NCI-H2227 (cell line): Measurements from ENCODE around the gene QKI.
"Not testable (repeated sequence)": the region's sequence is repeated elsewhere in the genome, so short reads cannot be mapped to it uniquely, and the experiment has no call there.

Experiments
- DNase-seq: peaks from one replicate; lab custom pipeline; 2025; ENCODE audit not compliant: unreplicated experiment; lab: John Stamatoyannopoulos, UW

The QKI gene

DNA sequence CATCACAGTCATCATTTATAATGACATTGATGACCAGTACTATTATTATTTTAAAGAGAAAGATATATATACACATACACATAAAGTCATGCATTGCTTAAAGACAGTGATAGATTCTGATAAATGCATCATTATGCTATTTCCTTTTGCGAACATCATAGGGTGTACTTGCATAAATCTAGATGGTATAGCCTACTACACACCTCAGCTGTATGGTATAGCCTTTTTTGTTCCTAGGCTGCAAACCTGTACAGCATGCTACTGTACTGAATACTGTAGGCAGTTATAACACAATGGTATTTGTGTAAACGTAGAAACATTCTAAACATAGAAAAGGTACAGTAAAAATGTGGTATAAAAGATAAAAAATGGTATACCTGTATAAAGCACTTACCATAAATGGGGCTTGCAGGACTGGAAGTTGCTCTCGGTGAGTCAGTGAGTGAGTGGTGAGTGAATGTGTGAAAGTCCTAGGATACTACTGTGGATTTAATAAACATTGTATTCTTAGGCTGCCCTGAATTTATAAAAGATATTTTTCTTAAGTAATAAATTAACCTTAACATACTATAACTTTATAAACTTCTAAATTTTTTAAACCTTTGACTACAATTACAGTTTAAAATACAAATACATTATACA is 23.9 kb downstream of the QKI start:
- DNase-seq: no peak

DNA sequence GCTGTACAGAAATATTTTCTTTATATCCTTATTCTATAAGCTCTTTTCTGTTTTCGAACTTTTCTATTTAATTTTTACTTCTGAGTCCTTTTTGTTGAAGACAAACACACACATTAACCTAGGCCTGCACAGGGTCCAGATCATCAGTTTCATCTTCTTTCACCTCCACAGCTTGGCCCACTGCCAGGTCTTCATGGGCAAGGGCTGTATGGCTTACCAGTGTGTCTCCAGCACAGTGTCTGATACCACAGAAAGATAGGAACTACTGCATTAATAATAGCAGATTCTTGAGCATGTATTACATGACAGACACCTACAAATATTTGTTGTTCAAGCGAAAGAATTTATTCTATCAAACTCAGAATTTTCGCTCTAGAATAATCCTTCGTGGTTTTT is 24.4 kb downstream of the QKI start:
- DNase-seq: no peak

DNA sequence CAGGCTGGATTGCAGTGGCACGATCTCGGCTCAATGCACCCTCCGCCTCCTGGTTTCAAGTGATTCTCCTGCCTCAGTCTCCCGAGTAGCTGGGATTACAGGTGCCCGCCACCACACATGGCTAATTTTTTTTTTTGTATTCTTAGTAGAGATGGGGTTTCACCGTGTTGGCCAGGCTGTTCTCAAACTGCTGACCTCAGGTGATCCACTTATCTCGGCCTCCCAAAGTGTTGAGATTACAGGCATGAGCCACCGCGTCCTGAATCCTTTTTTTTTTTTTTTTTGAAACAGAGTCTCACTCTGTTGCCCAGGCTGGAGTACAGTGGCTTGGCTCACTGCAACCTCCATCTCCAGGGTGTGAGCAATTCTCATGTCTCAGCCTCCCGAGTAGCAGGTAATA is 24.9 kb downstream of the QKI start:
- DNase-seq: not testable (repeated sequence)

- no peak for DNase-seq
Measured at GRCh38 chr6:163439997-163440396, 25.5 kb downstream of the QKI start.

DNA sequence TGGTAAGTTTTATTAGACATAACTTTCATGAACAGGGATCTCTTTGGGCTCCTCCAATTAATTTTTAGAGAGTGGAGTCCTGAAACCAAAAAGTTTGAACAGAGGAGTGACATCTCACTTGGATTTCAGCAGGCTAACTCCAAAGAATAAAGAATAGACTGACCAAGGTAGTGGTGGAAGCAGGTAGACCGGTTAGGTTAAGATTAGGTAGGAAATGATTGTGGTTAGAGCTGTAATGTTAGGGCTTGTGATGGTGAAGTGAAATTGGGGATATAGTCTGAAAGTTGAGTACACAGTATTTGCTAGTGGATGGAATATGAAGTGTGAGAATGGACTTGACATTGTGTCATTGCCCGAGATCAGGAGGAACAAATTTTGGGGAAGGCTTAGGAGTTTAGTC is 27.8 kb downstream of the QKI start:
- DNase-seq: no peak

- DNase-seq: no peak
Measured at GRCh38 chr6:163444077-163444476, 29.6 kb downstream of the QKI start.

GRCh38 chr6:163446549-163446948 is 32.0 kb downstream of the QKI start:
- no peak for DNase-seq

GRCh38 chr6:163449076-163449475 is 34.6 kb downstream of the QKI start:
- no peak for DNase-seq

DNA sequence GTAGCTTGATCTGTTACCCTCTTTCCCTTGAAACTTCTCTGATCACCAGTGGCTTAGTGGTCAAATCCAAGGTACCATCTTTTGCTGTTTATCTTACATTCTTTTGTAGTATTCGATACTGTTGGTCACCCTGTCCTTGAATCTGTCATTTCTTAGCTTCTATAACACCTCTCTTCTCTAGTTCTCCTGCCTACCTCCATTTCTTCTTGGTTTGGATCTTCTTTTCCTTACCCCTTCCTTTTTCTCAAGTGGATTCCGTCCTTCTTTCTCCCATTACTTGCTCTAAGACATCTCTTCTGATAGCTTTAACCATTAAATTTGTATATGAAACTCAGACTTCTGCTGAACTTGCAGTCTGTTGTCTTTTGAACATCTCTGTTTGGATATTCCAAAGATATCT is 39.9 kb downstream of the QKI start:
- no peak for DNase-seq

- no peak for DNase-seq
Measured at GRCh38 chr6:163455552-163455951, 41.0 kb downstream of the QKI start.

GRCh38 chr6:163457637-163458561 is 43.4 kb downstream of the QKI start:
- no peak for DNase-seq

DNA sequence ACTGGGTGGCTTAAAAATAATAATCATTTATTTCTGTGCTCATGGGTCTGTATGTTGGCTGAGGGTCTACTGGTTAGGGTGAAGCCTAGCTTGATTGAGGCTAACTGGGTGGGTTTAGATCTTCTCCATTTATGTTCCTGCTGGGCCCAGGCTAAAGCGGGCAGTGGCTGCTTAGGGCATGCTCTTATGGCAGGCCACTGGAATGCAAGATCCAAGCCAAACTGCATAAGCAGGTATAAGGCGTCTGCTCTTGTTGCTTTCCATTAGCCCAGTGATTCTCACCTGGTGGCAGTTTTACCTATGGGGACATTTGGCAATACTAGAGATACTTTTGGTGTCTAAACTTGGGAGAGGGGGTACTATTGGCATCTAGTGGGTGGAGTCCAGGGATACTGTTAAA is 44.5 kb downstream of the QKI start:
- DNase-seq: no peak

DNA sequence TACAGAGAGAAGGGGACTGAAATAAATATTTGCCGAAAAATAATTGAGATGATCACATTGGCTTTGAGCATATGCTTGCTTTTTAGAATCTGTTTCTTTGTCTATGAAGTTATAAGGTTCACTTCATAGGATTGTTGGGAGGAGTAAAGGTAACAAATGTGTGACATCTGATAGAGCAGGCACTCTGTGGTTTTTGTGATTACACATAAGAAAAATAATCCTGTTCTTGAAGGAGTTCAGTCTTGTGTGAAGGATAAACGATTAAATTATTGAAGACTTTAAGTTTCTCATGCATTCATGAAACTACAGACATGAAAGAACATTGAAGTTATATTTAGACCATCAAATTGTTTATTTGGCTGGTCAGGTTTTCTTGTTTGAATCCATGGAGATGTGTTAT is 45.0 kb downstream of the QKI start:
- no peak for DNase-seq

- no peak for DNase-seq
Measured at GRCh38 chr6:163460307-163460782, 45.8 kb downstream of the QKI start.

- DNase-seq: no peak
Measured at GRCh38 chr6:163461696-163462095, 47.2 kb downstream of the QKI start.

GRCh38 chr6:163463180-163463579 is 48.7 kb downstream of the QKI start:
- DNase-seq: no peak

DNA sequence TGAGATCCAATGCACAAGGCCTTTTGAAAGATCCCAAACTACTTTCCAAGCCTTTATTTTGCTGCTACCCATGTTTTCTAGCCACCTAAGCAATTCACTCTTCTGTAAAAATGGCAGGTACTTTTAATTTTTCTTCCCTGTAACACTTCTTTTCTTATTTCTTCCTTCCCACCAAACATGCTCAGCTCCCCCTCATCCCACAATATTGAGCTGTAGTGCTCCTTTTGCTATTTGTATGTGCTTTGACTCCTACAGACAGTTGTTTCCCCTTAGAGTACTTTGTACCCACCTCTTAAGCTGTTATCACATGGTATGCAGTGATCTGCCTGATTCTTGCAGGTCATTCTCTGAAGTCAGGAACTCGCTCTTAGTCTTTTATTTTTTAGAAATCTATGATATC is 49.3 kb downstream of the QKI start:
- DNase-seq: no peak

DNA sequence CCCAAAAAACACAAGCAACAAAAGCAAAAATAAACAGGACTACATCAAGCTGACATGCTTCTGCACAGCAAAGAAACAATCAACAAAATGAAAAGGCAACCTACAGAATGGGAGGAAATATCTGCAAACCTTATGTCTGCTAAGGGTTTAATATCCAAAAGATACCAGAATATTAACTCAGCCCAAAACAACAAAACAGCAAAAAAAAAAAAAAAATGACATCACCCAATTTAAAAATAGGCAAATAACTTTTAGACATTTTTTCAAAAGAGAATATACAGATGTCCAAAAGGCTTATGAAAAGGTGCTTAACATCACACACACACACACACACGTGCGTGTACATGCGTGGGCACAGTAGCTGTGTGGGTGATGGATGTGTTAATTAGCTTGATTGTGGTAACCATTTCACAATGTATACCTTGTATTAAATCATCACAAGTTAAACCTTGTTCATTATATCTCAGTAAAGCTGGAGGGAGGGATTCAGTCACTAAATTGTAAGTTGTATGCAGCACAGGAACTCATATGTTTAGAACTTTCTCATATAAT is 52.4 kb downstream of the QKI start:
- no peak for DNase-seq

DNA sequence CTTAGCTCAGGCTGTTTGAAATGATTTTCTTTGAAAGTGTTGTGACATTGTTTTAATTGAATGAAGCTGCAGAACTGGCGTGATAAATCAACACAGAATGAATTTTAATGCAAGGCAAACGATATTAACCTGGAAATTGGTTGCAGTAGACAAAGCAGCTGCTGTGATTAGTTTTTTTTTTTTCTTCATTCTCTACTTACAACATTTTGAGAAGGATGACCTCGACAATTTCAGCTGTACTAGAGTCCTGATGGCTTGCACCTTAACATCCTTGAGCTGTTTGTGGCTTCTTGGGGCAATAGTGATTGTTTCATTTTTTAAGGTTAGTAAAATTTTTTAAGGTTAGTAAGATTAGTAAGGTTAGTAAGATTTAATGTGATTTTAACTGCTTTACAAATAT is 54.2 kb downstream of the QKI start:
- no peak for DNase-seq

- no peak for DNase-seq
Measured at GRCh38 chr6:163469459-163469985, 55.0 kb downstream of the QKI start.

DNA sequence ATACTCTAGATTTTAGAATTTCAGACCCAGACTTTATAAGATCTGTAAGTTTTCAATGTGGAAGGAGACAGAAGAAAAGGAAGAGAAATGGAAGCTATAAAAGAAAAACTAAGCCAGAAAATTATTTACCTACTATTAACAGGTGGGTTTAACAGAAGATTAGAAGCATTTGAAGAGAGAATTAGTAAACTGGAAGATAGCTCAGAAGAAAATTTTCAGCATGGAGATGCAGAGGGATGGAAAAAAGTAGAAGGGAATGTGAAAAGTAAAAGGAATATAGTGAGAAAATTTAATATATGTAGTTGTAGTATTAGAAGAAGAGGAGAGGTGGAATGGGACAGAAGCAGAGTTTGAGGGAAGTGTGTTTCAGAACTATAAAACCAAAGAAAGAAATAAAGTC is 56.1 kb downstream of the QKI start:
- DNase-seq: no peak

DNA sequence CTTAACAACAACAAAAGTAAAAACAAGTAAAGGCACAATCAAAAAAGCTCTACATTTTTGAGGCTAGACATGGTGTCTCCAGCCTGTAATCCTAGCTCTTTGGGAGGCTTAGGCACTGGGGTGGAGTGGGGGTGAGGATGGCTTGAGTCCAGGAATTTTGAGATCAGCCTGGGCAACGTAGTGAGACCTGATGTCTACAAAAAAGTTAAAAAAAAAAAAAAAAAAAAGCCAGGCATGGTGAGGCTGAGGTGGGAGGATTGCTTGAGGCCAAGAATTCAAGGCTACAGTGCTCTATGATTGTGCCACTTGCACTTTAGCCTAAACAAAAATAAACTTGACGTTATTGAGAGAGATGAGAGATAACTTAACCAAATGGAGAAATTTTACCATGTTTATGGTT is 60.1 kb downstream of the QKI start:
- DNase-seq: no peak
